ENCODE measurements around the gene MAP3K6. TPM values are rescaled to one million over a fixed set of nuclear protein-coding genes. Genes with fewer than 3 reads are reported as not detected.
"Not testable (repeated sequence)": the region's sequence is repeated elsewhere in the genome, so short reads cannot be mapped to it uniquely, and the experiment has no call there.

The MAP3K6 gene
- total RNA-seq, 2 donors from 2014 or later, result 7.3 to 15.2 TPM

DNA sequence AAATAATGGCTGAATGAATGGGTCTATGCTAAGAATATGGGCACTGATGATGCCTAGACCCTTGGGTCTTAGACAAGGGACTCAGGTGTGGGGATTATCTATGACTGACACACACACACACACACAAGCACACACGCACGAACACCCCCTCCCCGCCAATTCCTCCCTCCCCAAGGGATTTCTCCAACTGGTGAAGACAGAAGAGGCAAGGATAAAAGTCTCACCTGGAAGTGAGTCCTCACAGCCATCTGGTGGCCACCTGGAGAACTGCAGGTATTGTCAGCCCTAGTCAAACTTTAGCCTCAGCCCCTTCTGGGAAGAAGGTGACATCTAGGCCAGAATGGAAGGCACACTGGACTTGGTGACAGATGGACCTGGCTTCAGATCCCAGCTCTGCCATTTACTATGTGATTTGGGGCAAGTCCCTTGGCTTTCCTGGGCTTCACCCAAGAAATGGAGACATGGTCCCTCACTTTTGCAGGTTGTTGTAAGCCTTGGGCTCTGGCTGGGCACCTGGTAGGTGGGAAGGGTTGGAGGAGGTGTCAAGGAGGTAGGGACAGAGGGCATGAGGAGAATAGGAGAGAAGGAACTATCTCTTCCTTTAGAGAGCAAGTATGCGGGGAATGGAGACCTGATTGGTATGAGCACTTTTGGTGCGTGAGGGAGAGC lies 21.7 kb upstream of the MAP3K6 start:
- Mint-ChIP-seq H3K36me3 (ENCODE audit: low read depth) (no peaks in the 10 kb centered on the region), H3K27ac (peak overlapping the region; percentile 53), H3K4me3 (no peak overlapping the region), H3K4me1 (peaks cover 13% of the 10 kb centered on the region), H3K27me3 (no peaks in the 10 kb centered on the region), H3K9me3 (no peaks in the 10 kb centered on the region)
- ATAC-seq (replicated peaks), result no peak

DNA sequence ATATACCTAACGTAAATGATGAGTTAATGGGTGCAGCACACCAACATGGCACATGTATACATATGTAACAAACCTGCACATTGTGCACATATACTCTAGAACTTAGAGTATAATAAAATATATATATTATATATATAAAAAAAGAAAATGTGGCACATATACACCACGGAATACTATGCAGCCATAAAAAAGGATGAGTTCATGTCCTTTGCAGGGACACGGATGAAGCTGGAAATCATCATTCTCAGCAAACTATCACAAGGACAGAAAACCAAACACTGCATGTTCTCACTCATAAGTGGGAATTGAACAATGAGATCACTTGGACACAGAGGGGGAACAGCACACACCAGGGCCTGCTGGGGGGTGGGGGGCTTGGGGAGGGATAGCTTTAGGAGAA lies 18.0 kb upstream of the MAP3K6 start:
- not testable (repeated sequence) for H3K9me3 Mint-ChIP-seq; H3K27me3 Mint-ChIP-seq; ATAC-seq (replicated peaks); H3K27ac Mint-ChIP-seq; H3K36me3 Mint-ChIP-seq (ENCODE audit: low read depth); H3K4me3 Mint-ChIP-seq; H3K4me1 Mint-ChIP-seq

DNA sequence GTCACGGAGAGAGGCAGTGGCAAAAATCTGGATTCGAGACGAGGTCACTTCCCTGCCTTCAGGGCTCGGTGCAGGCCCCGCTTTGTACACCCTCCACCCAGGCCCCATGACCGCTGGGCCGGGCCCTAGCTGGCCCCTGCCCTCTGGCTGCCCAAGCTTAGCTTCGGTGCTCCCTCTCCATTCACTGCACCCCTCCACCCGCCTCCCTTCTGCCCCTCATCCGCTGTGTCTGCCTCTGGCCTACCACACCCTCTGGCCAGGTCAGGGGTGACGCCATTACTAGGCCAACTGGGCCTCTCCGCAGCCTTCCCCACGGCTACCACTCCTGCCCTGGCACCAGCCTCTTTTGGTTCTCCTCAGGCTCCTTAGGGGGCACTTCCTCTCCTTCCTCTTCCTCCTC lies 16.9 kb upstream of the MAP3K6 start:
- ATAC-seq (replicated peaks), result no peak
- Mint-ChIP-seq H3K27ac (no peak overlapping the region), H3K4me3 (no peak overlapping the region)

DNA sequence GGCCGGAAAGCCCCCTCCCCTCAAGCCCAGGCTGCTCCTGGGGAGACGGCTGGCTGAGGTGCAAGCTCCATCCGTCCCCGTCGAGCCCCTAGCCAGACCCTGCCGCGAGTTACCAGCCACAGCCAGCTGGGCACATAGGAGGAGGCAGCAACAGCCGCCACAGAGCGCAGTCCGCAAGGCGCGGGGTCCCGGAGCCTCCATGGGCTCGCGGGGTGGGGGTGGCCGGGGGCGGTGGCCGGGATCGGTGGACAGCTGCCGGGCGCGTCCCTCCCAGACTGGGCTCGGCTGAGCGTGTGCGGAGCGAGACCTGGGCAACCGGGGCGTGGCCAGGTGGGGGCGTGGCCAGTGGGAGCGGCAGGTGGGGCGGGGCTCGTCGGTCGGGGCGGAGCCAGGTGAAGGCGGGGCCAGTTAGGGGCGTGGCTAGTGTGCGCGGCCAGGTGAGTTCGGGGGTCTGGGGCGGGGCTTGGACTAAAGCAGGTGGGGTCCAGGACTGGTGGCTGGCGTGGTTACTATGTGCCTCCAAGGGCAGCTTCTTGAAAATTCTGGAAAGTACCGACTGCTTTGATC lies 16.4 kb upstream of the MAP3K6 start, which contains the start of gene CD164L2:
Gene CD164L2, minus strand, starts transcription at position 295 of the 567 bp plus-strand sequence. Its CDS starts 94 bp downstream, at position 201.
- no peaks in the 10 kb centered on the region for H3K36me3 Mint-ChIP-seq (ENCODE audit: low read depth)
- no peaks in the 10 kb centered on the region for H3K4me1 Mint-ChIP-seq
- no peaks in the 10 kb centered on the region for H3K27me3 Mint-ChIP-seq
- H3K4me3 Mint-ChIP-seq, result no peak within 1 kb of the TSS
- H3K27ac Mint-ChIP-seq, result no peak within 1 kb of the TSS
- H3K9me3 Mint-ChIP-seq, result no peaks in the 10 kb centered on the region
- peak; percentile 57 for ATAC-seq (replicated peaks)

More for the DNA sequence above, 16.9 kb upstream of the MAP3K6 start:
- Mint-ChIP-seq H3K36me3 (ENCODE audit: low read depth) (no peaks in the 10 kb centered on the region), H3K4me1 (peaks cover 3% of the 10 kb centered on the region), H3K9me3 (no peaks in the 10 kb centered on the region), H3K27me3 (no peaks in the 10 kb centered on the region)

DNA sequence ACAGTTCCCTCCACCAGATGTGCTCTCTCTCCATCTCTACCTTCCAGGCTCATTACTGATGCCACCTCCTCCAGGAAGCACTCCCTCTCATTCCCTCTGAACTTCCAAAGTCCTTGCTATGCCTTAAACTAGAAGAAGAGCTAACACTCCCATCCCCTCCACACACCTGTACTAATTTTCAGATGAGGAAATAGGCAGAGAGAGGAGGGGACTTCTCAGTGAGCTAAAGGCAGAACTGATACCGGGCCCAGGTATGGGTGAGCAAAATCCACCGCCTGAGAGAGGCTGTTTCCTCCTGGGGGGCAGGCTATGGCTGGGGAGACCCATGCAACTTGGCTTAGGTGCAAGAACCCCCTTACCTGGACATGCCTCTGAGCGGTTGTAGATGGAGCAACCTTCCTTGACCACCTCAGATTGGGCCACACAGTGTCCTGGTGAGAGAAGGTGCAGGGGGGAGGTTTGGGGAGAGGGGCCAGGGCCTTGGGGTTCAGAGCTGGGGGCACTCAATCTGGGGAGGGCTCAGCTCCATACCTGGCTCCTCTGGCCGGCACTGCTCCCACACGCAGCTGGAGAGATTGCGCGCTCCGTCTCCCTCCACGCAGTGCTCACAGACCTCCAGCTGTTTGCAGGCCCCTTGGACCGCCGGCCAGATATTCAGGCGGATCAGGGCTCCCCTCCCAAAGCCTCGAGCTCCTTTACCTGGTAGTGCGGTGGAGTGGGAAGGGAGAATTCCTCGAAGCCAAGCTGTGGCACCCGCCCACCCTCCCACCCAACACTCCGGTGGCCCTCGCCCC lies 15.4 kb upstream of the MAP3K6 start:
- H3K36me3 Mint-ChIP-seq (ENCODE audit: low read depth), result no peaks in the 10 kb centered on the region
- no peaks in the 10 kb centered on the region for H3K27me3 Mint-ChIP-seq
- ATAC-seq (replicated peaks), result no peak
- no peaks in the 10 kb centered on the region for H3K4me1 Mint-ChIP-seq
- H3K9me3 Mint-ChIP-seq, result no peaks in the 10 kb centered on the region
- no peak overlapping the region for H3K4me3 Mint-ChIP-seq
- H3K27ac Mint-ChIP-seq, result no peak overlapping the region

DNA sequence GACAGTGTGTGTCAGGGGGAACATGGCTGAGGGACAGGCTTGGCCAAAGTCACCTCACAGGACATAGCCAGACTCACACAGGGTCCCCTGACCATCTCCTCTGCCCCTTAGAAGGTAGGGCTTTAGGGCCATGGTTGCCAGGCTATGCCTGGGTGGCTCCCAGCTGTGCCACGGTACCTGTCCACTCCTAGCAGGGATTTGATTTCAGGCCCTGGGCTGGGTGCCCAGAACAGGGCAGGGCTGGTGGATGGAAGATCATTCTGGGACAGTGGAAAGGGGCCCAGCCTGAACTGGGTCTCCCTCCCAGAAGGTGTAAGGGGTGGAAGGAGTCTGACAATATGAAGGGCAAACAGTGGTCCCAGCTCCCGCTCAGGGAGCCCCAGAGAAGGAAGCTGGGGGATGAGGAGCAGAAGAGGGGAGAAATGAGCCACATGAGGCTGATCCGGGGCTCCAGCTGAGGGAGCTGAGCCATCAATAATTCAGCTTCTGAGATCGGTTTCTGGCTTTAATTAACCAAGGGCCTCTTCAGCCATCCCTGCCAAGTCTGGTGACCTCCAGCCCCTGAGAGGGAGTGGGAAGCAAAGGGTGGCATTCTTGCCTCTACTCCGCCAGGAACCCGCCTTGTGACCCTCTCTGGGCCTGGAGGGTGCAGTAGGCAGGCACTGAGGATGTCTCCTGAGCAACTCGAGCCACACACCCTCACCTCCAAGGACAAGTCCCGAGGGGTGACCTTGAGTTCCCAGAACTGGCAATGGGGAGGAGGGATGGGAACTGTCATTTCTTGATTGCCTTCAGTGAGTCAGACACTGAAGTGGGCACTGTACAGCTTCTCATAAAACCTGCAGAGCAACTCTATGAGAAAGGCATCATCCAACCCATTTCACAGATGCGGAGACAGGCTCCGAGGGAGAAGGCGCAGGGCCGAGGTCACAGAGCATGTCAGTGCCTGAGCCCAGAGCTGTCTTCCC lies 14.3 kb upstream of the MAP3K6 start:
- no peaks in the 10 kb centered on the region for H3K4me1 Mint-ChIP-seq
- ATAC-seq (replicated peaks), result no peak
- H3K27me3 Mint-ChIP-seq, result no peaks in the 10 kb centered on the region
- H3K4me3 Mint-ChIP-seq, result no peak overlapping the region
- H3K9me3 Mint-ChIP-seq, result no peaks in the 10 kb centered on the region
- H3K27ac Mint-ChIP-seq, result peak overlapping the region; percentile 48
- H3K36me3 Mint-ChIP-seq (ENCODE audit: low read depth), result no peaks in the 10 kb centered on the region

DNA sequence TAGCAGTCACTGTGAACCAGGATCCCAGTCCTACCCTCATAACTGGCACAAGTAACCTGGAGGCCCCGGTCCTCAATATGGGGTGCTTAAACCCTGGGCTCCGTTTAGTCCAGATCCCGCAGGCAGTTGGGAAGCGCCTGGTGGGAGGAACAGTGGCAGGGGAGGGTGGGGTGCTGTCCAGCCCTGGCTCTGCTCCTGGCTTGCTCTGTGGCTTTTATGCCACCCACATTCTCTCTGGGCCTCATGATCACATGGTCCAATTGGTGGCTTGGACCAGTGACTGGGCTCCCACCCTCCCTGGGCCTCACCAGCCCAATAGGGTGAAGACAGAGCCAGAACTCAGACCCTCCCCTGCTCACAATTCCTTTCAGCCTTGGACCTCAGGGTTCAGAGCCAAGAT lies 13.5 kb upstream of the MAP3K6 start:
- Mint-ChIP-seq H3K4me3 (no peak overlapping the region), H3K27ac (no peak overlapping the region), H3K4me1 (no peaks in the 10 kb centered on the region), H3K36me3 (ENCODE audit: low read depth) (no peaks in the 10 kb centered on the region), H3K9me3 (no peaks in the 10 kb centered on the region), H3K27me3 (no peaks in the 10 kb centered on the region)
- no peak for ATAC-seq (replicated peaks)

DNA sequence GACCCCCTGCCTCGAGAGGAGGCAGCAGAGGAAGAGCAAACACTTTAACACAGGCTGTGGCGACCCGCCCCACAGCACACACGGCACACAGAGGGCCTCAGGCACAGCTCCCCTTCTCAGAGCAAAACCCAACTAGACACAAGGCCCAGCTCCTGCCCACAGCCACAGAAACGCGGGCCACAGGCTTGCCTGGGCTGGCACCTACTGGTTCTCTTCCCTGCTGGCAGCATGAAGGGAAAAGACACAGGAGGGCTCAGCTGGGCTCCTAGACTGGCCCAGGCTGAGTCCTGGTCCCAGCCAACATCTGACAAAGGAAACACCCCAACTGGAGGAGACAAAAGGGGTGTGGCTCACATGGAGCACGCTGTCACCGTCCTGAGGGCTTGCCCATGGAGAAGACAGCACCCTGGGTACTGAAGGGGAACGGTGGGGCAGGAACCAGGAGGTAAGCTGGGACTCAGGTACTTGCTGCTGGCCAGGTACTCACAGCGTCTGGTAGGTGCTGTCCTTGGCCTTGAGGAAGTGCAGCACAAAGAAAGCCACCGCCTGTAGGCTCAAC lies 12.9 kb upstream of the MAP3K6 start:
- Mint-ChIP-seq H3K4me1 (no peaks in the 10 kb centered on the region), H3K27ac (no peak overlapping the region), H3K9me3 (no peaks in the 10 kb centered on the region), H3K36me3 (ENCODE audit: low read depth) (no peaks in the 10 kb centered on the region), H3K27me3 (no peaks in the 10 kb centered on the region), H3K4me3 (no peak overlapping the region)
- ATAC-seq (replicated peaks), result no peak

DNA sequence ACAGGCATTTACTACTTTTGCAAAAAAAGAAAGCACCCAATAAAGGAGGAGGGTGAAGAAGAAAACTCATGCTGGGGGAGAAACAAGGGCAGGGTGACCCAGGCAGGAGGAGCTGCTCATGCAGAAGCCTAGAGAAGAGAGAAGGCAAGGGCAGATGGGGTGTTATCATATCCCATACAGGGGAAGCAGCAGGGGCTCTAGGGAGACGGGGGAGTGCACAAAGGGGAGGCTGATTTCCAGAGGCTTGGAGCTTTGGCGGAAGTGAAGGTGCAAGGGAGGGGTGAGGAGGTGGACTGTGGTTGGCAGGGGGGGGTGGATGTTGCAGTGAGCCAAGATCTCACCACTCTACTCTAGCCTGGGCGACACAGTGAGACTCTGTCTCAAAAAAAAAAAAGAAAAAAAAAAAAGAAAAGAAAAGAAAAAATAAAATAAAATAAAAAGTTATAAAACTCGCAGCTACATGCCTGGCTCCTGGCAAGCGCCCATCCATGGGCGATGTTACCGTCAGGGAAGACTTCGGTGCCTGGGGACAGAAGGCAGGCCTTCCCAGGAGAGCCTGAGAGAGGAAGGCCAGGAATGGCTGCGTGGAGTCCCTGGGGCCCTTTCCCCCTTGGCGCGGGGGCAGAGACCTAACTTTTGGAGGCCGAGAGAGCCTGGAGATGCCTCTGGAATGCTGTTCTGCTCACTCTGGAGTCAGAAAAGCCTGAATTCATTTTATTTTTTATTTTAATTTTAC lies 11.2 kb upstream of the MAP3K6 start:
- no peaks in the 10 kb centered on the region for H3K9me3 Mint-ChIP-seq
- no peak for ATAC-seq (replicated peaks)
- no peaks in the 10 kb centered on the region for H3K4me1 Mint-ChIP-seq
- H3K27me3 Mint-ChIP-seq, result no peaks in the 10 kb centered on the region
- H3K4me3 Mint-ChIP-seq, result no peak overlapping the region
- H3K27ac Mint-ChIP-seq, result no peak overlapping the region
- H3K36me3 Mint-ChIP-seq (ENCODE audit: low read depth), result no peaks in the 10 kb centered on the region

DNA sequence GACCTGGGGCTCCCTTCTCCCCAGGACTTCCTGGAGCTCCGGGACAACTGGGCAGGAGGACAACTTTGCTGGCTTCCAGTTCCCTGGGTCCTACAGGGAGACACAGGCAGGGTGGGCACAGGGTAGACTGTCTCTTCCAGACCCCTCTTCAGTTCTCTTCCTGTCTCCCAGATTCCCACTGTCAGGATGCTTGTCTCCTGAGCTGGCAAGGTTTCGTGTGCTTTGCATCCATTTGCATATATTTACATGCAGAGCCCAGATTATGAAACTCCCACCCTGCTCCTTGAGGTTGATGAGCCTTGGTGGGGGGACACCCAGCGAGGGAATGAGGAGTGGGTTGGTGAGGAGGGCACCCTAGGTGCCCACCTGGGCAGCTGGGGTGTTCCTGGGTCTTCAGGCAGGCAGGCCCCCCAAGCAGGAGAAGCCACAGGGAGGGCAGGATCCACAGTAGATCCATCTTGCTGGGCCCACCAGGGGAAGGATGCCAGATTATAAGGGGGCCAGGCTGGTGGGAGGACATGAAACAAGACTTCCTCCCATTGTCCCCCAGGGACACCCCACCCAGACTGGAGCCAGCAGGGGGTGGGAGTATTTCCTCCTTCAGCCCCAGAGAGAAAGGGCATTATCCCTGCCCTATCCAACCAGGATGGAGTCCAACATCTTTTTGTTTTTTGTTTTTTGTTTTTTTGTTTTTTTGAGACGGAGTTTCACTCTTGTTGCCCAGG lies 7.8 kb upstream of the MAP3K6 start, which contains the start of gene FCN3:
Gene FCN3, minus strand, starts transcription at position 463 of the 725 bp plus-strand sequence. Its CDS starts 6 bp downstream, at position 457.
- Mint-ChIP-seq H3K27me3 (no peaks in the 10 kb centered on the region), H3K4me1 (no peaks in the 10 kb centered on the region), H3K9me3 (no peaks in the 10 kb centered on the region), H3K4me3 (no peak within 1 kb of the TSS), H3K27ac (no peak within 1 kb of the TSS), H3K36me3 (ENCODE audit: low read depth) (no peaks in the 10 kb centered on the region)
- no peak for ATAC-seq (replicated peaks)

DNA sequence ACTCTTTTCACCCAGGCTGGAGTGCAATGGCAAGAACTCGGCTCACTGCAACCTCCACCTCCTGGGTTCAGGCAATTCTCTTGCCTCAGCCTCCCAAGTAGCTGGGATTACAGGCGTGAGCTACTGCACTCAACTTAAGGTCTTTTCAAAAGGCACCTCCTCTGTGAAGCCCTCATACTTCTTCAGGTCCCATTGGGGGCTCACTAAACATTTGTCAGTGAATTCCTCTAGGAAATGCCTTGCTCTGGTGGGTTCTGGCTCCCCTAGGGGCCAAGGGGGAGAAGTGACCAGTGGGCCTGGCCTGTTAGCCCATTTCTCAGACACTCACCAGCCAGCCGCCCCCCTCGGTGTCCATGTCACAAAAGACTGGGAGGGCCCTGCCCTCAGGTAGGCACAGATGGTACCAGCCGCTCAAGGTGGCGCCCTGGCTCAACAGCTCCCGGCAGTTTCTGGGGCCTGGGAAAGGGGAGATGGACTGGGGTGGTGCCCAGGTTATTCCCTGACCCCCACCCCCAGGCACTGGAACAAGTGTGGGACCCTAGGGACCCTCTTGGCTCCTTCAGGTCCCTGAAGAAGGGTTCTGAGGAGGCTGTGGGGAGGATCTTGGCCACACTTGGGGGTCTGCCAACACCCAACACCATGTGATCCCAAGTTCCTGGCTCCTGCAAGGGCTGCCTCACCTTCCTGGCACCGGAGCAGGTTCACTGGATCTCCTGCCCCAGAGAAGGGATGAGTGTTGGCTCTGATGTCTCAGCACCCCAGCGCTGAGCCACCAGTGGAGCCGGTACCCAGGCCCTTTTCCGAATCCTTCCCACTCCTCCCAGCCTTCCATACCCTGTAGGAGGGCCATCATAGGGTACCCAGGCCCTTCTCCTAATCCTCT lies 6.3 kb upstream of the MAP3K6 start:
- H3K9me3 Mint-ChIP-seq, result no peaks in the 10 kb centered on the region
- no peaks in the 10 kb centered on the region for H3K27me3 Mint-ChIP-seq
- H3K4me3 Mint-ChIP-seq, result no peak overlapping the region
- H3K27ac Mint-ChIP-seq, result no peak overlapping the region
- H3K4me1 Mint-ChIP-seq, result no peaks in the 10 kb centered on the region
- no peak for ATAC-seq (replicated peaks)
- no peaks in the 10 kb centered on the region for H3K36me3 Mint-ChIP-seq (ENCODE audit: low read depth)
